ENCODE results near the gene NCS1.

Gene NCS1

DNA sequence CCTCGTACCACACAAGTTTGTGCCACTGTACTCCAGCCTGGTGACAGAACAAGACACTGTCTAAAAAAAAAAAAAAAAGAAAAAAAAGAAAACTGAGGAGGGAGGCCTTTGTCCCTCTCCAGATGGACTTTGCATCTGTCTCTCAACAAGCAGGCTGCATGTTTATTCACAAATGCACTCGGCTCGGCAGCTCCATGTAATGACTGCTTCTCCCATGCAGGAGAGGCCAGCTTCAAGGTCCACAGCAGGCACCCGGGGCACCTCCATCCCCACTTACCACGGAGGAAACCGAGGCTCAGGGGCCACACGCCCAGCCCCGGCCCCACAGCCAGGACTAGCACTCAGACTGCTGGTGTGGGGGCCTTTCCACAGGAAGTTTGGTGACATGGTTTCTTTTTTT is 13.1 kb upstream of the NCS1 start:
- no peak overlapping the region for H3K27ac Mint-ChIP-seq
- ATAC-seq (no peak), DNase-seq (no peak)
- H3K4me3 Mint-ChIP-seq, result no peak overlapping the region
- H3K4me1 Mint-ChIP-seq, result peaks cover 4% of the 10 kb centered on the region
- no peaks in the 10 kb centered on the region for H3K27me3 Mint-ChIP-seq
- no peaks in the 10 kb centered on the region for H3K9me3 Mint-ChIP-seq

- H3K4me3 Mint-ChIP-seq, result no peak overlapping the region
- DNase-seq, result no peak
- no peaks in the 10 kb centered on the region for H3K9me3 Mint-ChIP-seq
- ATAC-seq, result no peak
- no peaks in the 10 kb centered on the region for H3K27me3 Mint-ChIP-seq
- no peak overlapping the region for H3K27ac Mint-ChIP-seq
- peaks cover 4% of the 10 kb centered on the region for H3K4me1 Mint-ChIP-seq
Measured at GRCh38 chr9:130159915-130160670, 12.1 kb upstream of the NCS1 start.

GRCh38 chr9:130160862-130161470 is 11.2 kb upstream of the NCS1 start:
- no peaks in the 10 kb centered on the region for H3K27me3 Mint-ChIP-seq
- no peak for DNase-seq

GRCh38 chr9:130165579-130165978 is 6.6 kb upstream of the NCS1 start:
- no peak overlapping the region for H3K27ac Mint-ChIP-seq
- no peaks in the 10 kb centered on the region for H3K9me3 Mint-ChIP-seq
- peaks cover 14% of the 10 kb centered on the region for H3K27me3 Mint-ChIP-seq
- no peak for DNase-seq
- ATAC-seq, result no peak
- peaks cover 18% of the 10 kb centered on the region for H3K4me1 Mint-ChIP-seq
- H3K4me3 Mint-ChIP-seq, result no peak overlapping the region

More at GRCh38 chr9:130160862-130161470, 11.2 kb upstream of the NCS1 start:
- H3K4me1 Mint-ChIP-seq, result peaks cover 4% of the 10 kb centered on the region
- ATAC-seq, result no peak
- H3K9me3 Mint-ChIP-seq, result no peaks in the 10 kb centered on the region
- no peak overlapping the region for H3K4me3 Mint-ChIP-seq
- H3K27ac Mint-ChIP-seq, result no peak overlapping the region

- DNase-seq (no peak), ATAC-seq (no peak)
- Mint-ChIP-seq H3K9me3 (no peaks in the 10 kb centered on the region), H3K4me1 (peaks cover 18% of the 10 kb centered on the region), H3K4me3 (no peak overlapping the region), H3K27ac (no peak overlapping the region), H3K27me3 (peaks cover 22% of the 10 kb centered on the region)
Measured at GRCh38 chr9:130166399-130166798, 5.8 kb upstream of the NCS1 start.

DNA sequence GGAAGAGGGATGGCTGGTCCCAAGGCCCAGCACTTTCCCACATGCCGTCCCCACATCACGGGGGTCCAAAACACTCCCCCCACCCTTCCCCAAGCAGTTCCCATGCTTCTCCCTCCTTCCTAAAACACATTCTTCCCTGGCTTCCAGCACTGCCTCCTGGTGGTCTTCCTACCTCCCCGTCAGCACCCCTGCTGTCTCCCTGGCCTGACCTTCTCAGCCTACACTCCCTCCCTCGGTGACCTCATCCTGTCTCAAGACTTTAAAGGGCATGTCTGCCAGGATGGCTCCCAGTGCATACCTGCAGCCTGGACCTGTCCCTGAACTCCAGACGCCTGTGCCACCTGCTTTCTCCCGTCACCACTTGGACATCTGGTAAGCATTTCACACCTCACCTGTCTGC is 4.3 kb upstream of the NCS1 start:
- peaks cover 27% of the 10 kb centered on the region for H3K27me3 Mint-ChIP-seq
- peaks cover 18% of the 10 kb centered on the region for H3K4me1 Mint-ChIP-seq
- H3K27ac Mint-ChIP-seq, result no peak overlapping the region
- no peak for DNase-seq
- no peak overlapping the region for H3K4me3 Mint-ChIP-seq
- H3K9me3 Mint-ChIP-seq, result no peaks in the 10 kb centered on the region
- ATAC-seq, result no peak

- Mint-ChIP-seq H3K27ac (no peak overlapping the region), H3K4me1 (peaks cover 28% of the 10 kb centered on the region), H3K9me3 (no peaks in the 10 kb centered on the region), H3K27me3 (peaks cover 55% of the 10 kb centered on the region), H3K4me3 (peak overlapping the region; percentile 30 to 59)
- peak; percentile 37 for ATAC-seq
- DNase-seq, result no peak
Measured at GRCh38 chr9:130171226-130172148, 717 bp upstream of the NCS1 start.

DNA sequence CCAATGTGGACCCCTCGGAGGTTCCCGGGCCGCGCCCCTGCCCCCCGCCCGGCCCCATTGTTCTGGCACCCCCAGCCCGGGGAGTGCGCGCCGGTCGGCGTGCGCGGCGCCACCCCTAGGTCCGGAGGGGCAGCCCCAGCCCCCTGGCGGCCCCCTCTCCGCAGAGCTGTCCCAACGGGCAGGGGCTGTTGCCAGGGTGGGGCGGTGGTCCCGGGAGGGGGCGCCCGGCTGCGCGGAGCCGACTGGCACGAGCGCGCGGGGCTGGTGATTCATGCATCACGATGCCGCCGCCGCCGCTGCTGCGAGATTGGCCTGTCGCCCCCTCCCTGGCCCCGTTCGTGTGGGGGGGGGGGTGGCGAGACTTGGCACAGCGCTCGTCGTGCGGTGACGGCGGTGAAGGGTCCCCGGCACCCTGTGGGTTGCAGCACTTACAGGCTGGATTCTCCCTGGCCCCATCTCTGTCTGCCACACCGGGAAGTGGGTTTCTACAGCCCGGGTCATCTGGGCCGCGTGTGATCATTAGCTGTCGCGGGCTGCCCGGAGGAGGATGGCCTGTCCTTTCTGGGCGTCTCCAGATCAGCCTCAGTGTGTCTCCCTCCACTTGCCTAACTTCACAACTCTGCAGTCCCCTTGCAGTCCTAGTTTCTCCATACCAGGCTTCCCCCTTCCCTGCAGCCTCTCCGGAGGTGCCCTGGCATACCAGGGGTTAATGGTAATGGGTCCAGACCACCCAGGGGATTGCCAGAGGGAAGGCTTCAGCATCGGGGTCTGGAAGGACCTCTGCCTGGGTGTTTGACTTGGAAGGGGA is 858 bp downstream of the NCS1 start:
- no peak overlapping the region for H3K27ac Mint-ChIP-seq
- no peaks in the 10 kb centered on the region for H3K9me3 Mint-ChIP-seq
- peaks cover 16% of the 10 kb centered on the region for H3K4me1 Mint-ChIP-seq
- ATAC-seq, result peak; percentile 47
- DNase-seq, result peak; percentile 10 to 31
- H3K27me3 Mint-ChIP-seq, result peaks cover 55% of the 10 kb centered on the region
- peak overlapping the region; percentile 77 to 80 for H3K4me3 Mint-ChIP-seq

GRCh38 chr9:130173666-130173983 is 1.4 kb downstream of the NCS1 start:
- no peak for DNase-seq
- no peaks in the 10 kb centered on the region for H3K9me3 Mint-ChIP-seq
- H3K27ac Mint-ChIP-seq, result no peak overlapping the region
- no peak for ATAC-seq
- H3K4me1 Mint-ChIP-seq, result peaks cover 10% of the 10 kb centered on the region
- peaks cover 55% of the 10 kb centered on the region for H3K27me3 Mint-ChIP-seq
- H3K4me3 Mint-ChIP-seq, result peak overlapping the region; percentile 77 to 80

DNA sequence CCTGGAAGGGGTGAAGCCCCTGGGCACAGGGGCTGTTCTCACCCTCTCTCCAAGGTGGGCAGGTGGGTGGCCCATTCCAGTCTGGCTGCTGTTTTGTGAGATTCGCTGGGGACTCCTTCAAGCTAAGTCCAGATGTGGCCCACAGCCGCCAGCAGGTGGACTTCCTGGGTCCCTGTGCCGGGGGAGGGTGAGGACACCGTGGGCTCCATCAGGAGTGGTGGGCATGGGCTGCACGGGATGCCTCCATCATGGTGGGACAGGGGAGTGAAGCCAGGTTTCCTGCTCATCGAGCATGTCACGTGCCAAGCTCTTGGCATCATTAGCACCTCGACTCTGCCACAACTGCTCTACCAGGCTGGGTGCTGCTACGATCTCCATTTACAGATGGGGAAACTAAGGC is 1.8 kb downstream of the NCS1 start:
- Mint-ChIP-seq H3K4me1 (peaks cover 10% of the 10 kb centered on the region), H3K4me3 (peak overlapping the region; percentile 77 to 80), H3K27ac (no peak overlapping the region), H3K9me3 (no peaks in the 10 kb centered on the region), H3K27me3 (peaks cover 51% of the 10 kb centered on the region)
- ATAC-seq (no peak), DNase-seq (no peak)

DNA sequence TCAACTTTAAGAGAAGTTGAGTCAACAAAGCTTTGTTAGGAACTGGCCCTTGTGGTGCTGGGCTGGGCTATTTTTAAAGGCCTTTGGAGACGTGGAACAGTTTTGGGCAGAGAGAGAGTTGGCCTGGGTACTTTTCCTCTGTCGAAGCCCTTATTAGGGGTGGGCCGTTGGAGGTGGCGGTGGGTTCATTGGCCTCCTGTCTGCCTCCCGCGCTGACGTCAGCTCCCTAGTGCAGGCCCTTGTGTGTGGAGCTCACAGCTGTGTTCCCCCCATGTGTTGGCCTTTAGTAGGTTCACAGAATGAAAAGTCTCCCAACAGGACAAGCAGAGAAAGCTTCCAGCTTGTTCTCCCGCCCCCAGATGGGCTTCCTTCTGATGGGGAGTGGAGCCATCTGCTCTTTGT is 2.7 kb downstream of the NCS1 start:
- Mint-ChIP-seq H3K27me3 (peaks cover 45% of the 10 kb centered on the region), H3K4me1 (peaks cover 10% of the 10 kb centered on the region), H3K9me3 (no peaks in the 10 kb centered on the region), H3K4me3 (peak overlapping the region in 1 of 2 donors; percentile 23), H3K27ac (no peak overlapping the region)
- DNase-seq, result no peak
- ATAC-seq, result no peak

DNA sequence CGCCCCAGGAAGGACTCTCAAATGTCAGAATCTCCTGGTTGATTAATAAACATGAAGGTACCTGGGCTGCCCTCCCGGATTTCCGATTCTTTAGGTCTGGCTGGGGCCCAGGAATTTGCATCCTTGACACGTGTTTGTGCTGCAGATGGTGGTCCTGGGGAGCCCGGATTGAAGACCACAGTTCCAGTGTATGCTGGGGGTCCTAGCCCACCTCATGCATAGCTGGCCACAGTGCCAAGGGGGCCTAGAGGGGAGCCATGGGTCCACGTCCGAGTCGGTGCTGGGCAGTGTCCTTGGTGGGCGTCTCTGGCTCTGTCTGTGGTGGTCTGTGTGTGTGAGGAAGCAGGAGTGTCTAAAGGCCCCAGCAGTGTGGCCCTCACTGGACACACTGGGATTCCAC is 3.2 kb downstream of the NCS1 start:
- H3K27ac Mint-ChIP-seq, result no peak overlapping the region

GRCh38 chr9:130176760-130177159 is 4.6 kb downstream of the NCS1 start:
- DNase-seq (no peak), ATAC-seq (no peak)
- Mint-ChIP-seq H3K27ac (no peak overlapping the region), H3K4me1 (peaks cover 10% of the 10 kb centered on the region), H3K4me3 (no peak overlapping the region), H3K27me3 (peaks cover 29% of the 10 kb centered on the region), H3K9me3 (no peaks in the 10 kb centered on the region)

More for the DNA sequence above, 3.2 kb downstream of the NCS1 start:
- DNase-seq, result no peak
- Mint-ChIP-seq H3K9me3 (no peaks in the 10 kb centered on the region), H3K4me1 (peaks cover 10% of the 10 kb centered on the region), H3K27me3 (peaks cover 43% of the 10 kb centered on the region), H3K4me3 (no peak overlapping the region)
- ATAC-seq, result no peak

GRCh38 chr9:130177898-130178805 is 5.9 kb downstream of the NCS1 start:
- DNase-seq (no peak), ATAC-seq (no peak)
- Mint-ChIP-seq H3K9me3 (no peaks in the 10 kb centered on the region), H3K27ac (peak overlapping the region in 1 of 2 donors; percentile 38), H3K4me1 (peaks cover 13% of the 10 kb centered on the region), H3K4me3 (no peak overlapping the region), H3K27me3 (peaks cover 26% of the 10 kb centered on the region)
